ENCODE measurements around the gene PTBP1. TPM values are rescaled to one million over a fixed set of nuclear protein-coding genes. Genes with fewer than 3 reads are reported as not detected.

The PTBP1 gene
- total and polyA plus RNA-seq, 2 donors (not counting 3 experiments of a cell fraction or from before 2014, with no cell fraction given) = 382 to 623 TPM

DNA sequence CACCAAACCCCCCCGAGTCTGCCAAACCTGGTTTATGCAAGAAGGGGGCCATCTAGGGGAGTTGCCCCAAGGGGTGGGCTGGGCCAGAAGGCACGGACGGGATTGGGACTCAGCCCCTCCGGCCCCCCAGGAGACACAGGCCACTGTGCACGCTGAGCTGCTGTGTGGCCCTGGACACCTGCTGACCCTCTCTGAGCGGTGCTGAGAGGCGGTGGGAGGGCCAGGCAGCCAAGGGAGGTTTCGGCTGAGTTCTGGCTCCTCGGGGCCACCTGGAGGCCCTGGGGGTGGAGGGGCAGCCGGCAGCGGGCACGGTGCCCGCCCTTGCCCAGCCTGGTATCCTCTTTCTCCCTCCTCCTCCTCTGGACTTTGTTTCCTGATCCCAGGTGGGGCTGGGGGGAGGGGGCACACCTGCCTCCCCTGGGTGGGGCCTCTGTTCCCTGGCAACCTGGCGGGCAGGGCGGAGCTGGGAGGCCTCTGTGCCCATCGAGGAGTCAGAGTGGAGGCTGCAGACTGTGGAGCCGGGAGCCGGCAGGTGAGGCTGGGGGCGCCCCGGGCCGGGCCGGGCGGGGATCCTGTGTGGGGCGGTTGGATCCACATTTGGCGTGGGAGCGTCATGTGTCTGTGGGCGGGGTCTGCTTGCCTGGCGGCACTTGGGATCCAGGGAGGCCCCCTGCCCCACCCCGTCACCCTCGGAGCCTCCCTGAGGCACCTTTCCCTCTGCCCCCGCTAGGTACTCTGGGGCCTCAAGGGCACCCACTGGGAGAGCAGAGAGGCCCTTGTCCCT lies 46.4 kb upstream of the PTBP1 start, which contains the start of gene MISP:
Gene MISP, plus strand, starts transcription at position 473 of the 784 bp plus-strand sequence. CDS start 5,835 bp downstream, outside the sequence.
- CTCF ChIA-PET = interaction anchor here (1.0 to 1.3 kb wide), 2 partner anchors 17 to 19 kb away, joined by 3 to 4 read pairs; no protein-coding TSS in a partner anchor
- H3K9me3 ChIP-seq (replicated peaks; ENCODE audit: control insufficient read depth, insufficient read depth, low read length) = no peaks in the 10 kb centered on the region
- H3K36me3 ChIP-seq (ENCODE audit: control insufficient read depth in 2 of 2, extremely low read depth in 1 of 2, insufficient read depth in 2 of 2, low read length in 2 of 2) = no peaks in the 10 kb centered on the region
- H4K20me1 ChIP-seq (replicated peaks; ENCODE audit: control insufficient read depth, extremely low read depth, insufficient read depth, low read length) = no peaks in the 10 kb centered on the region
- no peak within 1 kb of the TSS for H3K4me3 ChIP-seq (replicated peaks in 1 of 3; ENCODE audit: insufficient read depth in 1 of 3, low read depth in 1 of 3, low read length in 3 of 3)
- TF ChIP-seq MYC (IDR thresholded peaks at IDR 0.05; ENCODE audit: low read depth, low read length) = no peak
- TF ChIP-seq GATA2 (IDR thresholded peaks at IDR 0.05; ENCODE audit: insufficient read depth, insufficient read length, low read depth, low read length) = no peak
- TF ChIP-seq, protein P1, sequence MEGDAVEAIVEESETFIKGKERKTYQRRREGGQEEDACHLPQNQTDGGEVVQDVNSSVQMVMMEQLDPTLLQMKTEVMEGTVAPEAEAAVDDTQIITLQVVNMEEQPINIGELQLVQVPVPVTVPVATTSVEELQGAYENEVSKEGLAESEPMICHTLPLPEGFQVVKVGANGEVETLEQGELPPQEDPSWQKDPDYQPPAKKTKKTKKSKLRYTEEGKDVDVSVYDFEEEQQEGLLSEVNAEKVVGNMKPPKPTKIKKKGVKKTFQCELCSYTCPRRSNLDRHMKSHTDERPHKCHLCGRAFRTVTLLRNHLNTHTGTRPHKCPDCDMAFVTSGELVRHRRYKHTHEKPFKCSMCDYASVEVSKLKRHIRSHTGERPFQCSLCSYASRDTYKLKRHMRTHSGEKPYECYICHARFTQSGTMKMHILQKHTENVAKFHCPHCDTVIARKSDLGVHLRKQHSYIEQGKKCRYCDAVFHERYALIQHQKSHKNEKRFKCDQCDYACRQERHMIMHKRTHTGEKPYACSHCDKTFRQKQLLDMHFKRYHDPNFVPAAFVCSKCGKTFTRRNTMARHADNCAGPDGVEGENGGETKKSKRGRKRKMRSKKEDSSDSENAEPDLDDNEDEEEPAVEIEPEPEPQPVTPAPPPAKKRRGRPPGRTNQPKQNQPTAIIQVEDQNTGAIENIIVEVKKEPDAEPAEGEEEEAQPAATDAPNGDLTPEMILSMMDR (IDR thresholded peaks at IDR 0.05; ENCODE audit: extremely low read depth in 1 of 2, insufficient read depth in 1 of 2, low read depth in 1 of 2, low read length in 2 of 2) = no peak
- TF ChIP-seq FOS (IDR thresholded peaks at IDR 0.05; ENCODE audit: borderline replicate concordance, insufficient read depth, low read length) = no peak
- no peak for TF ChIP-seq POLR2A (IDR thresholded peaks at IDR 0.05; ENCODE audit: low read depth, low read length)
- TF ChIP-seq JUN (IDR thresholded peaks at IDR 0.05; ENCODE audit: borderline replicate concordance, insufficient read depth, insufficient read length, low read depth) = no peak
- TF ChIP-seq EZH2 (IDR thresholded peaks at IDR 0.05; ENCODE audit: borderline replicate concordance, low read depth, low read length, severe bottlenecking) = no peak
- TF ChIP-seq, protein P2, sequence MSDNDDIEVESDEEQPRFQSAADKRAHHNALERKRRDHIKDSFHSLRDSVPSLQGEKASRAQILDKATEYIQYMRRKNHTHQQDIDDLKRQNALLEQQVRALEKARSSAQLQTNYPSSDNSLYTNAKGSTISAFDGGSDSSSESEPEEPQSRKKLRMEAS (IDR thresholded peaks at IDR 0.05; ENCODE audit: insufficient read depth, insufficient read length) = no peak
- no peak for TF ChIP-seq POLR2AphosphoS5 (IDR thresholded peaks at IDR 0.05; ENCODE audit: insufficient read depth, low read depth, low read length)
- POLR2A ChIA-PET = no interaction called here
- no peaks in the 10 kb centered on the region for H3K9me1 ChIP-seq (replicated peaks; ENCODE audit: control insufficient read depth, extremely low read depth, insufficient read depth, low read length)
- intact Hi-C loops (cut with micrococcal nuclease) (no loop called here), dilution Hi-C loops (cut with MboI; ENCODE audit: extremely low pct_ligation_motif_present, low sequenced_read_pairs) (no loop called here)
- FAIRE-seq (no peak), DNase-seq (ENCODE audit: low read depth, low spot score) (no peak)
- H3K4me1 ChIP-seq (ENCODE audit: control insufficient read depth, extremely low read depth, insufficient read depth, low read length) = no peaks in the 10 kb centered on the region
- H3K9ac ChIP-seq (replicated peaks; ENCODE audit: extremely low read depth, insufficient read depth, low read length) = no peak within 1 kb of the TSS
- H3K4me2 ChIP-seq (ENCODE audit: insufficient read depth, low read length) = no peak within 1 kb of the TSS
- H3K79me2 ChIP-seq (ENCODE audit: control insufficient read depth, insufficient read depth, low read length) = no peaks in the 10 kb centered on the region
- H3K27ac ChIP-seq (ENCODE audit: insufficient read depth, low read depth, low read length) = no peak within 1 kb of the TSS
- H3K27me3 ChIP-seq (ENCODE audit: control insufficient read depth in 2 of 2, insufficient read depth in 2 of 2, low read length in 2 of 2) = no peaks in the 10 kb centered on the region
- no TSS peak for BruUV-seq (replicated peaks)
- no peak within 1 kb of the TSS for H2AFZ ChIP-seq (ENCODE audit: low read depth, low read length)

Data from endothelial cell of umbilical vein (primary cell).